LNCaP clone FGC (cell line): ENCODE data around the gene RABGAP1.

Experiments used
- DNase-seq: peaks from one replicate; pipeline ENCODE4 v3.0.0-alpha.2; 2011; ENCODE audit warnings: low read depth
- H3K4me3 ChIP-seq: 2 replicates; pipeline ENCODE4 v1.5.1; 2011; ENCODE audit warnings: mild to moderate bottlenecking, low read depth, low read length, control low read depth
- TF ChIP-seq, protein P1 (sequence below): IDR thresholded peaks from 2 replicates; pipeline ENCODE4 v1.5.1; 2012; ENCODE audit warnings: mild to moderate bottlenecking; ENCODE audit not compliant: control insufficient read depth, insufficient read depth; ENCODE audit errors: extremely low read depth

RABGAP1 gene

GRCh38 chr9:123020796-123021195, 80.0 kb downstream of the RABGAP1 start:
- TF ChIP-seq, protein P1, sequence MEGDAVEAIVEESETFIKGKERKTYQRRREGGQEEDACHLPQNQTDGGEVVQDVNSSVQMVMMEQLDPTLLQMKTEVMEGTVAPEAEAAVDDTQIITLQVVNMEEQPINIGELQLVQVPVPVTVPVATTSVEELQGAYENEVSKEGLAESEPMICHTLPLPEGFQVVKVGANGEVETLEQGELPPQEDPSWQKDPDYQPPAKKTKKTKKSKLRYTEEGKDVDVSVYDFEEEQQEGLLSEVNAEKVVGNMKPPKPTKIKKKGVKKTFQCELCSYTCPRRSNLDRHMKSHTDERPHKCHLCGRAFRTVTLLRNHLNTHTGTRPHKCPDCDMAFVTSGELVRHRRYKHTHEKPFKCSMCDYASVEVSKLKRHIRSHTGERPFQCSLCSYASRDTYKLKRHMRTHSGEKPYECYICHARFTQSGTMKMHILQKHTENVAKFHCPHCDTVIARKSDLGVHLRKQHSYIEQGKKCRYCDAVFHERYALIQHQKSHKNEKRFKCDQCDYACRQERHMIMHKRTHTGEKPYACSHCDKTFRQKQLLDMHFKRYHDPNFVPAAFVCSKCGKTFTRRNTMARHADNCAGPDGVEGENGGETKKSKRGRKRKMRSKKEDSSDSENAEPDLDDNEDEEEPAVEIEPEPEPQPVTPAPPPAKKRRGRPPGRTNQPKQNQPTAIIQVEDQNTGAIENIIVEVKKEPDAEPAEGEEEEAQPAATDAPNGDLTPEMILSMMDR: no peak
- H3K4me3 ChIP-seq: no peak overlapping the region
- DNase-seq: no peak

GRCh38 chr9:123026425-123026824, 85.6 kb downstream of the RABGAP1 start:
- no peak overlapping the region for H3K4me3 ChIP-seq
- TF ChIP-seq, protein P1: no peak
- peak; percentile 27 for DNase-seq

- H3K4me3 ChIP-seq: no peak overlapping the region
- no peak for DNase-seq
- TF ChIP-seq, protein P1: no peak
Observed at GRCh38 chr9:123027517-123027916, 86.7 kb downstream of the RABGAP1 start.

DNA sequence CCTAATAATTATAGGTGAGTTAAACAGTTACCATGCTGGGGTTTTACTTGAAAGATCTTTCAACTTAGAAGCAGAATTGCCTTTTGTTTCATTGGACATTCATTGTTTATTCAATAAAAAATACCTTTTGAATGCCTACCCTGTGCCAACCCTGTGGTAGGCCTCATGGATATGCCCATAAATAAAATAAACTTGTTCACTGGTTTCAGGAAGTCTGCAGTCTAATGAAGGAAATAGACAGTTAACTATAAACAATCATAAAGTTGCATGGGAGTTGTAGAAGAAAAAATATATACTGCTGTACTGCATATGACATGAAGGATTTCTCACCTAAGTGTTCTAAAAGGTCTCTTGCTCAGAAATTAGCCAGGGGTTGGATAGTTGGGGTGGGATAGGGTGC, 87.3 kb downstream of the RABGAP1 start:
- H3K4me3 ChIP-seq: no peak overlapping the region
- TF ChIP-seq, protein P1: no peak
- DNase-seq: peak; percentile 27

- TF ChIP-seq, protein P1: no peak
- DNase-seq: no peak
- no peak overlapping the region for H3K4me3 ChIP-seq
Observed at GRCh38 chr9:123028973-123029372, 88.2 kb downstream of the RABGAP1 start.

GRCh38 chr9:123031963-123032362, 91.1 kb downstream of the RABGAP1 start:
- no peak for DNase-seq
- H3K4me3 ChIP-seq: no peak overlapping the region
- TF ChIP-seq, protein P1: no peak

DNA sequence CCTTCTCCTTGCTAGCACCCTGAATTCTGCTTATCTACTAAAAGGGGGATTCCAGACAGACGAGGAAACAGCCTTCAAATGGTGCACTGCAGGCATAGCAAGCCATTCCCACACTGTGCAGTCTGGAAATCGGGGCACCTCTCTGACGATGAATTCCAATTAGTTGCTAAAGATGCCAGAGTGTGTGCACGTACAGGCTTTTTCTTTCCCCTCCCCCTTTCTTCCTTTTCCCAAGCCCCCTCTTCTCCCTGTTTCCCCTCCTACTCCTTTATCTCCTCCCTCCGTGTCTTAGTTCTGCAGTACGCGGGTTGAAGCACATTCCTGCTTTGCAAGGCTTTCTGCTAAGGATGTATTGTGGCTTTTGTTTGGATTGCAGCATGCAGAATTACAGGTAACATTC, 92.5 kb downstream of the RABGAP1 start, which contains the start of gene GPR21:
TSS of gene GPR21 (plus strand) at position 316 of the 400 bp plus-strand sequence. CDS start 900 bp downstream, outside the sequence.
- no peak within 1 kb of the TSS for H3K4me3 ChIP-seq
- TF ChIP-seq, protein P1: no peak
- DNase-seq: no peak
